Stomach smooth muscle (tissue), 2 donors: Measurements from ENCODE around the gene C17orf58.

ENCODE experiments used
- H3K27ac ChIP-seq: one replicate; pipeline ENCODE4 v1.7.0; 2013; ENCODE audit warnings: mild to moderate bottlenecking, low read length, inconsistent platforms
- H3K27me3 ChIP-seq, 2 donors: one replicate each; pipeline ENCODE4 v1.7.0; 2013; ENCODE audit warnings: low read length in 2 of 2; ENCODE audit not compliant: insufficient read depth in 2 of 2, control insufficient read depth in 1 of 2
- H3K36me3 ChIP-seq, 2 donors: one replicate each; pipeline ENCODE4 v1.7.0; 2013; ENCODE audit warnings: low read length in 2 of 2; ENCODE audit not compliant: control insufficient read depth in 2 of 2, insufficient read depth in 2 of 2
- H3K4me1 ChIP-seq: one replicate; pipeline ENCODE4 v1.7.0; 2013; ENCODE audit warnings: low read length; ENCODE audit not compliant: control insufficient read depth, insufficient read depth
- H3K4me3 ChIP-seq, 2 donors: one replicate each; pipeline ENCODE4 v1.7.0; 2013; ENCODE audit warnings: low read length in 2 of 2
- H3K9ac ChIP-seq, 2 donors: one replicate each; pipeline ENCODE4 v1.7.0; 2013; ENCODE audit warnings: low read length in 2 of 2, mild to moderate bottlenecking in 1 of 2
- H3K9me3 ChIP-seq, 2 donors: one replicate each; pipeline ENCODE4 v1.7.0; 2013; ENCODE audit warnings: low read length in 2 of 2; ENCODE audit not compliant: control insufficient read depth in 2 of 2
- donor health status: healthy.
- donor health status: Pancreatic carcinoma.

The C17orf58 gene

DNA sequence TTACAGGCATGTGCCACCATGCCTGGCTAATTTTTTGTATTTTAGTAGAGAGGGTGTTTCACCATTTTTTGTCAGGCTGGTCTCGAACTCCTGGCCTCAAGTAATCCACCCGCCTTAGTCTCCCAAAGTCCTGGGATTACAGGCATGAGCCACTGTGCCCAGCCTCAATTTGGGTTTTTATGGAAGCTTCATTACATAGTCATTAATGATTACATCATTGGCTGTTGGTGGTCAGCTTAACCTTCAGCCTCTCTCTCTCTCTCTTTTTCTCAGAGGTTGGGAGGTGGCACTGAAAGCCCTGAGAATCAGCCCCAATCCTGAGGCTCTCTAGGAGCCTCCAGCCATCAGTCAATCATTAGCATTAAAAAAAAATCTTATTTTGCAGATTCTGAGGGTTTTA, 45.3 kb downstream of the C17orf58 start:
- H3K4me3 ChIP-seq = no peak overlapping the region
- H3K9me3 ChIP-seq = no peaks in the 10 kb centered on the region
- H3K27ac ChIP-seq = no peak overlapping the region
- no peak overlapping the region for H3K9ac ChIP-seq
- peaks cover 27 to 51% of the 10 kb centered on the region in 2 donors for H3K36me3 ChIP-seq
- no peaks in the 10 kb centered on the region for H3K27me3 ChIP-seq
- no peaks in the 10 kb centered on the region for H3K4me1 ChIP-seq

DNA sequence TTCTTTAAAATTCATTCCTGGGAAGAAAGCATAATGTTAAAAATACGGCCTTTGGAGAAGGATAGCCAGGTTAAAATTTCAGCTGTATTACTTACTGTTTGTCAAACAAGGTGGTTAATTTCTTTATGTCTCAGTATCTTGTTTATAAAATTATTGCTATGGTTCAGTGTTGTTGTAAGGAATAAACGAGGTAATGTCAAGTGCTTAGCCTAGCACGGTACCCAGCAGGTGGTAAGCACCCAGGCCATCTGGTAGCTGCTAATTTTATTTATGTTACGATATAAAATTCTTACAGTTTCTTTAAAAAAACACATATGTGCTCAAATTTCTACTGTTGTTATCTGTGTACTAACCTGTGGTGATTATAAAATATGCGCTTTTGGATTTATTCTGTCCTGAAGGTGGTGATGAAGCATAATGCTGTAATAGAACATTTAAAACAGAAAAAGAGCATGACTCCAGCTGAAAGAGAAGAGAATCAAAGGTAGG, 48.9 kb downstream of the C17orf58 start:
- Histone ChIP-seq H3K9ac (no peak overlapping the region), H3K27ac (no peak overlapping the region), H3K9me3 (no peaks in the 10 kb centered on the region), H3K36me3 (peaks cover 43 to 55% of the 10 kb centered on the region in 2 donors), H3K27me3 (no peaks in the 10 kb centered on the region), H3K4me1 (no peaks in the 10 kb centered on the region), H3K4me3 (no peak overlapping the region)

GRCh38 chr17:67946513-67946912, 49.8 kb downstream of the C17orf58 start:
- no peak overlapping the region for H3K27ac ChIP-seq
- H3K36me3 ChIP-seq = peaks cover 48 to 56% of the 10 kb centered on the region in 2 donors
- H3K9ac ChIP-seq = no peak overlapping the region
- no peaks in the 10 kb centered on the region for H3K27me3 ChIP-seq
- no peak overlapping the region for H3K4me3 ChIP-seq
- no peaks in the 10 kb centered on the region for H3K9me3 ChIP-seq
- no peaks in the 10 kb centered on the region for H3K4me1 ChIP-seq

GRCh38 chr17:67944035-67944434, 52.2 kb downstream of the C17orf58 start:
- Histone ChIP-seq H3K4me3 (no peak overlapping the region), H3K27me3 (no peaks in the 10 kb centered on the region), H3K9ac (no peak overlapping the region), H3K27ac (no peak overlapping the region), H3K4me1 (no peaks in the 10 kb centered on the region), H3K36me3 (peaks cover 60 to 62% of the 10 kb centered on the region in 2 donors), H3K9me3 (no peaks in the 10 kb centered on the region)

DNA sequence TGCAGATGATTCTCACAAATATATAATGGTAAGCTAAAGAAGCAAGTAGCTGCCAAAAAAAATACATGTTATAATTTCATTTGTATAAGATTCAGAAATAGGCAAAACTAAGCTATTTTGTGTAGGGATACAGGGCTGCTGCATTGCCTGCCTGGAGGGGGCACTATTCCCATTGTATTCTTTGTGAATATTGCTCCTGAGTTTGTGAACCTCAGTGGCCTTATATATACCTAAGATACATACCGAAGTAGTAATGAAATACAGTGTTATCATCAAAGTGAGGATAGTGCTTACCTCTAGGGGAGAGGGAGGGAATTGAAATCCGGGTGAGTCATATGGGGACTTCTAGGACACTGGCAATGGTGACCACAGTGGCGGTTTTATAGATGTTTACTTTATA, 53.5 kb downstream of the C17orf58 start:
- H3K27me3 ChIP-seq = no peaks in the 10 kb centered on the region
- no peaks in the 10 kb centered on the region for H3K9me3 ChIP-seq
- H3K27ac ChIP-seq = no peak overlapping the region
- no peak overlapping the region for H3K4me3 ChIP-seq
- H3K36me3 ChIP-seq = peaks cover 50% of the 10 kb centered on the region in 2 donors
- no peak overlapping the region for H3K9ac ChIP-seq
- H3K4me1 ChIP-seq = no peaks in the 10 kb centered on the region
